NOMO-1 (cell line): ENCODE measurements around the gene H1-8.
"Not testable (repeated sequence)": the region's sequence is repeated elsewhere in the genome, so short reads cannot be mapped to it uniquely, and the experiment has no call there.

Source experiments
- DNase-seq, 2 experiments: peaks; one replicate each; lab custom pipeline; 2025; ENCODE audit not compliant: unreplicated experiment in 2 of 2; lab: John Stamatoyannopoulos, UW

Gene H1-8

DNA sequence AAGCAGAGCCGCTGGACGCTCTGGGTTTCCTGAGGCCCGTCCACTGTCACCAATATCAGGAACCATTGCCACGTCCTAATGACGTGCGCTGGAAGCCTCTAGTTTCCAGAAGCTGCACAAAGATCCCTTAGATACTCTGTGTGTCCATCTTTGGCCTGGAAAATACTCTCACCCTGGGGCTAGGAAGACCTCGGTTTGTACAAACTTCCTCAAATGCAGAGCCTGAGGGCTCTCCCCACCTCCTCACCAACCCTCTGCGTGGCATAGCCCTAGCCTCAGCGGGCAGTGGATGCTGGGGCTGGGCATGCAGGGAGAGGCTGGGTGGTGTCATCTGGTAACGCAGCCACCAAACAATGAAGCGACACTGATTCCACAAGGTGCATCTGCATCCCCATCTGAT, 11.3 kb upstream of the H1-8 start:
- DNase-seq: no peak

DNA sequence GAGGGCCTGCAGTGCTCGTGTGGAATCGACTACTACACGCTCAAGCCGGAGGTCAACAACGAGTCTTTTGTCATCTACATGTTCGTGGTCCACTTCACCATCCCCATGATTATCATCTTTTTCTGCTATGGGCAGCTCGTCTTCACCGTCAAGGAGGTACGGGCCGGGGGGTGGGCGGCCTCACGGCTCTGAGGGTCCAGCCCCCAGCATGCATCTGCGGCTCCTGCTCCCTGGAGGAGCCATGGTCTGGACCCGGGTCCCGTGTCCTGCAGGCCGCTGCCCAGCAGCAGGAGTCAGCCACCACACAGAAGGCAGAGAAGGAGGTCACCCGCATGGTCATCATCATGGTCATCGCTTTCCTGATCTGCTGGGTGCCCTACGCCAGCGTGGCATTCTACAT, 10.7 kb upstream of the H1-8 start:
- DNase-seq: no peak

DNA sequence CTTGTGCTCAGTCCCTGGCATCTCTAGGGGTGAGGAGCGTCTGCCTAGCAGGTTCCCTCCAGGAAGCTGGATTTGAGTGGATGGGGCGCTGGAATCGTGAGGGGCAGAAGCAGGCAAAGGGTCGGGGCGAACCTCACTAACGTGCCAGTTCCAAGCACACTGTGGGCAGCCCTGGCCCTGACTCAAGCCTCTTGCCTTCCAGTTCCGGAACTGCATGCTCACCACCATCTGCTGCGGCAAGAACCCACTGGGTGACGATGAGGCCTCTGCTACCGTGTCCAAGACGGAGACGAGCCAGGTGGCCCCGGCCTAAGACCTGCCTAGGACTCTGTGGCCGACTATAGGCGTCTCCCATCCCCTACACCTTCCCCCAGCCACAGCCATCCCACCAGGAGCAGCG, 9.6 kb upstream of the H1-8 start:
- no peak for DNase-seq

DNA sequence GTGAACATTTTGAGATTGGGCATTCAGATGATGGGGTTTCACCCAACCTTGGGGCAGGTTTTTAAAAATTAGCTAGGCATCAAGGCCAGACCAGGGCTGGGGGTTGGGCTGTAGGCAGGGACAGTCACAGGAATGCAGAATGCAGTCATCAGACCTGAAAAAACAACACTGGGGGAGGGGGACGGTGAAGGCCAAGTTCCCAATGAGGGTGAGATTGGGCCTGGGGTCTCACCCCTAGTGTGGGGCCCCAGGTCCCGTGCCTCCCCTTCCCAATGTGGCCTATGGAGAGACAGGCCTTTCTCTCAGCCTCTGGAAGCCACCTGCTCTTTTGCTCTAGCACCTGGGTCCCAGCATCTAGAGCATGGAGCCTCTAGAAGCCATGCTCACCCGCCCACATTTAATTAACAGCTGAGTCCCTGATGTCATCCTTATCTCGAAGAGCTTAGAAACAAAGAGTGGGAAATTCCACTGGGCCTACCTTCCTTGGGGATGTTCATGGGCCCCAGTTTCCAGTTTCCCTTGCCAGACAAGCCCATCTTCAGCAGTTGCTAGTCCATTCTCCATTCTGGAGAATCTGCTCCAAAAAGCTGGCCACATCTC, 8.4 kb upstream of the H1-8 start:
- no peak for DNase-seq

DNA sequence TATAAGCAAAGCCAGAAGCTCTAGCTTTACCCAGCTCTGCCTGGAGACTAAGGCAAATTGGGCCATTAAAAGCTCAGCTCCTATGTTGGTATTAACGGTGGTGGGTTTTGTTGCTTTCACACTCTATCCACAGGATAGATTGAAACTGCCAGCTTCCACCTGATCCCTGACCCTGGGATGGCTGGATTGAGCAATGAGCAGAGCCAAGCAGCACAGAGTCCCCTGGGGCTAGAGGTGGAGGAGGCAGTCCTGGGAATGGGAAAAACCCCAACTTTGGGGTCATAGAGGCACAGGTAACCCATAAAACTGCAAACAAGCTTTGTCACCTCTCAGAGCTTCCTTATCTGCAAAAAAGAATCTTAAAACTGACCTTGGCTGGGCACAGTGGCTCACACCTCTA, 7.9 kb upstream of the H1-8 start:
- no peak for DNase-seq

DNA sequence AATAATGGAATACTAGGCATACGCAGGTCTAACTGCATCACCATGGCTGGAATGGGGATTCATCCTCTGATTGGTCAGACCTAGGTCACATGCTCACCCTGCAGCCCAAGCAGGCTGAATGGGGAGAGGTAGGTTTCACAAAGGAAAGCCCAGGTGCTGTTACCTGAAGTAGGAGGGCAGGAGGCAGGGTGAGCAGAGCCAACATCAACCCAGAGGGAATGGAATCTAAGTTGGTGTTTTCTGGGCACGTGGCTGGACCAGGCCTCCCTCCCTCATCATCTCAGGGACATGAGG, 6.7 kb upstream of the H1-8 start:
- DNase-seq: no peak

DNA sequence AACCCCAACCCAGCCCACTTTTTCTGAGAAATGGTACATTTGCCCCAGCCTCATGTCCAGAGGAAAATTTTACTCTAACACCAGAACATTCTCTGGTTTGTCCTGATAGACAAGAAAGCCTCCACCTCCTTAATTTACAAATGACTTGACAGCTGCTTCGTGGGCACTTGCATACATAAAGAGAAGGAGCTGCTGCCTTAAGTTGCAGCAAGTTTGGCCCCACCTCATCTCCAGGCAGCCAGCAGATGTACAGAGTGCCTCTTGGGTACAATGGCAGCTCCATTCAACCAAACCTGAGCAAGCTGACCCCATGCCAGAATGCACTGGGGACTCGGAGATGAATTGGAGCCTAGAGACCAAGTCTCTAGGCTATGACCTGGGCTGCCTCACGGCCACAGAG, 6.2 kb upstream of the H1-8 start:
- no peak for DNase-seq

DNA sequence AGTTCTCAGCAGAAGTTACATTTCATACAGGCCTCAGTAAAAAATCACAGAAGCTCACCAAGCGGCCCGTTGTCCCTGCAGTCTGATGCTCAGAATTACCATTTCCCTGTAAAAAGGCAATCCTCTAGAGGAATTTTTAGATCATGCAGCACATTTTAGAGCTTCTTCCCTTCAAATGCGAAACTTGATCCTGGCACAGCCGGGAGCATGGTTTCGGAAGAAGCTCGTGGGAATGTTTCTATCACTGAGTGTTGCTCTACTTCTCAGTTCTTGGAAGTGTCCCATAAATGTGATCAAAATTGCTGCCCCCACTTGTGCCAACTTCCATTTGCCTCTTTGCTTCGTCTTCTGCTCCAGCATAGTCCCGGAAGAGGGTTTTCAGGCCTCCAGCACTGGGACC, 3.8 kb upstream of the H1-8 start:
- no peak for DNase-seq

DNA sequence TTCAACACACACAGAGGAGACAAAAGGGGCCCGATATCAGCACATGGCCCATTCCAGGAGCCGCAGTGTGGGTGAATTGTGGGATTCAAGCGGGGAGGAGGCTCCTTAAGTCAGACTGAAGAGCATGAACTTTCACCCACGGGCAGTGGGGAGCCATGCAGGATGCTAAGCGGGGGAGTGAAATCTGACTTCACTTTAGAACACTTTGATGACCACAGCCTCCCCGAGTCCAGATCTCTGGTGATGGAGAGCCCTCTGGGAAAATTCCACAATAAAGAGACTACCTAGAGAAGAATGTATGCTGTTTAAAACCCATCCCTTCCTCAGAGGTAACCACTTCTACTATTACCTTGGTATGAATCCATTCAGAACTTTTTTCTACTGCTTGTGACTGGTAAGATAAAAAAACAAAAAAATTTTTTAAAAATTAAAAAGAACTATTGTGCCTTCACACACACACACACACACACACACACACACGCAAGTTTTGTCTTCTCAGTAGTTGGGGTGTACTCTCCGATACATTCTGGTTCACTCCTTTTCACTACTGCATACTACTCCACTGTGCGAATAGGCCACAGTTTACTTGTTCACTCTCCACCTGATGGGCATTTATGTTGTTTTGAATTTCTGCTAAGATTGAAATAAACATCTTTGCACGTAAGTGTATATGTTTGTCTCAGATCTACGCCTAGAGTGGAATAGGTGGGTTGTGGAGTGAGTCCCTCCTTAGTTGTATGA, 2.0 kb upstream of the H1-8 start:
- no peak for DNase-seq

DNA sequence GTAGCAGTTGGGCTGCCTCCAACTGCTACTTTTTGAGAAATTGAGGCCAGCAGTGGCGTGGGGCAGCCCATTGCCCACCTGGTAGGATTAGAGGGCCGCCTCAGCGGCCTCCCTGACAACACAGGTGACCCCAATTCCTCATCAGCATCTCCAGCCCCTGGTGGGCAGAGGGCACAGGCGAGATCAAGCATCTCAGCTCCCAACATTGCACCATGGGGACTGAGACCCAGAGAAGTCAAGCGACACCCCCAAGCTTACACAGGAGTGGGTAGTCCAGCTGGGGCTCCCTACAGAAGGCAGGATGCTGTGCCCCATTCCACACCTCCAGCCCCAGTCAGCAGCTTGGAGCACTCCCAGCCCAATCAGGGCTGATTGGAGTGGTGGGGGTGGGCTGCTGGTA, 228 bp upstream of the H1-8 start:
- DNase-seq: no peak

DNA sequence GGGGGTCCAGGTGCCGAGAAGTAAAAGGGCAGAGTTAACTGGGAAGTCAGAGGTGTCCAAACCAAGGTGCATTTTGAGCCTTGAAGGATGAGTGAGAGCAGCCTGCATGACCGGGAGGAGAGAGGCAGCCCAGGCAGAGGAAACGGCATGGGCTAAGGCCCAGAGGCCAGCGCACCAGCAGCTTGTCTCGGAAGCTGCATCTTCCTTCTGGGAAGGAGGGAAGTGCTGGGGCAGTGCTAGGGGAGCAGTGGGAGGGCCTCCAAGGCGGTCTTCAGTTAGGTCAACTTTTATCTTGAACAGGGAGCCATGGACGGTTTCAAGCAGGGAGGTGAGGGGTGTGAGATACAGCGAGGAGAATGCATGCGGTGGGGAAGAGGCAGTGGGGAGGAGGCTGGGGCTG, 1.0 kb downstream of the H1-8 start:
- no peak for DNase-seq

DNA sequence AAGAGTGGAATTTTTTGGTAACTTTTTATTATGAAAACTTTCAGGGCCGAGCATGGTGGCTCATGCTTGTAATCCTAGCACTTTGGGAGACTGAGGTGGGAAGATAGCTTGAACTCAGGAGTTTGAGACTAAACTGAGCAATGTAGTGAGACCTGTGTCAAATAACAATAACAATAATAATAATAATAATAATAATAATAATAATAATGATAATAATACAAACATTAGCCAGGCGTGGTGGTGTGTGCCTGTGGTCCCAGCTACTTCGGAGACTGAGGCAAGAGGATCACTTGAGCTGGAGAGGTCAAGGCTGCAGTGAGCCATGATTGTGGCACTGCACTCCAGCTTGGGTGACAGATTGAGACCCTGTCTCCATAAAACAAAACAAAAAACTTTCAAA, 3.0 kb downstream of the H1-8 start:
- not testable (repeated sequence) for DNase-seq

DNA sequence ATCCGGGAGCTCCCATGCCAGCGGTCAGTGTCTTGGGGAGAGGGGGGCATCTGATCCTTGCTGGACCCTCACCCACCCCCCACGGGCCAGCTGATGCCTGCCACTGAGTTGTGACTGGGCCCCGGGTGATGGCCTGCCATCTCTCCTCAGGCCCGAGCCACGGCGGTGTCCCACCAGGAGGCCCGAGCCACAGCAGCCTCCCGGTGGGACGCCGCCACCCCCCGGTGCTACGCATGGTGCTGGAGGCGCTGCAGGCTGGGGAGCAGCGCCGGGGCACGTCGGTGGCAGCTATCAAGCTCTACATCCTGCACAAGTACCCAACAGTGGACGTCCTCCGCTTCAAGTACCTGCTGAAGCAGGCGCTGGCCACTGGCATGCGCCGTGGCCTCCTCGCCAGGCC, 4.3 kb downstream of the H1-8 start:
- DNase-seq: no peak

DNA sequence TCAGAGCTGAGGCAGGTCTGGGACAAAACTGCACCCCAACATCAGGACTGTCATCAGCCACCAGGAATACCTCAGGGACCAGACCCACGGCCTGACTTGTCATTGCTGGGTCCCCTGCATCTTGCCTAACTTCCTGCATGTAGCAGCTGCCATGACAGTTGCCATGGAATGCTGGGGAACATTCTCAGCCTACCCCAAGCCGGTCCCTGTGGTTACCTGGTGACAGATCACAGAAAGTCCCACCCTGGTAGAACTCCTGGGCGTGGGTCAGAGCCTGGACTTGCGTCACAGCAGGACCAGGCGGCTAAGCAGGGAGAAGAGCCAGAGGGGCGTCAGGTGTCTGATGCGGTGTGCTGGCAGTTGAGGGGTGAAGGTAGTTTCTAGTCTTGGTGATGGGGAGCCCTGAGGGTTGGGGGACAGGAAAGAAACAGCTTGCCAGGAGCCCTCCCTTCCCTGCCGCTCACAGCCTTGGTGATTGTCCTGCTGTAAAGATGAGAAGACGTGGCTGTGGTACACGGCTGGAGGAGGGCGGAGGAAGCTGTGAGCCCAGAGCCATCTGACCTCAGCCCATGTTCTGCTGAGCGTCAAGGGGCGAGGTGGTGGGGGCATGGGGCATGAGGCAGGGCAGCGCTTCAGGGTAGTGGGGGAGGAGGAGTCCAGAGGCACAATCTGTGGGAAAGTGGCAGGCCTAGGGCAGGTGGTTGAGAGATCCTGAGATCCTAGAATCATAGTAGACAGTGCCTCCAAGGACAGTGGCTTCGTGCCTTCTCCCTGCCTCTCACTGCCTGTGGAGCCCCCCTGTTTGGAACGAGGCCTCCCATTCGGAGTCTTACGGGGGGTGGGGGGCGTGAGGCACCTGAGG, 5.4 kb downstream of the H1-8 start:
- DNase-seq: no peak

DNA sequence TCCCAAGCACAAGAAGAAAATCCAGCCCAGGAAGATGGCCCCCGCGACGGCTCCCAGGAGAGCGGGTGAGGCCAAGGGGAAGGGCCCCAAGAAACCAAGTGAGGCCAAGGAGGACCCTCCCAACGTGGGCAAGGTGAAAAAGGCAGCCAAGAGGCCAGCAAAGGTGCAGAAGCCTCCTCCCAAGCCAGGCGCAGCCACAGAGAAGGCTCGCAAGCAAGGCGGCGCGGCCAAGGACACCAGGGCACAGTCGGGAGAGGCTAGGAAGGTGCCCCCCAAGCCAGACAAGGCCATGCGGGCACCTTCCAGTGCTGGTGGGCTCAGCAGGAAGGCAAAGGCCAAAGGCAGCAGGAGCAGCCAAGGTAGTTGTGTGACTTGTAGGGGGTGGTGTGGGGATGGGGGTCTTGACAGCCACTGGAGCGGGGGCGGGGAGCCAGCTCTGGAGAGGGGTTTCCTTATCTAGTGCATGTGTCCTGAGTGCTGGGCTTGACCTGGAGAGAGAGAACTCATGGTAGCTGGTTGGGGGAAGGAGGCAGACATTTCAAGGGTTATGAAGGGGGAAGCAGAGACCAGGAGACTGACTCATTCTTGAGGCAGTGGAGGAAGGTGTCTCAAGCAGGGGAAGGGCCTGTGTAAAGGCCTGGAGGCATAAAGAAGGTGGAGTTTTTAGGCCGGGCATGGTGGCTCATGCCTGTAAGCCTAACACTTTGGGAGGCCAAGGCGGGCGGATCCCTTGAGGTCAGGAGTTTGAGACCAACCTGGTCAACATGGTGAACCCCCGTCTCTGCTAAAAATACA, 6.2 kb downstream of the H1-8 start:
- DNase-seq: peak; percentile 76 to 86

DNA sequence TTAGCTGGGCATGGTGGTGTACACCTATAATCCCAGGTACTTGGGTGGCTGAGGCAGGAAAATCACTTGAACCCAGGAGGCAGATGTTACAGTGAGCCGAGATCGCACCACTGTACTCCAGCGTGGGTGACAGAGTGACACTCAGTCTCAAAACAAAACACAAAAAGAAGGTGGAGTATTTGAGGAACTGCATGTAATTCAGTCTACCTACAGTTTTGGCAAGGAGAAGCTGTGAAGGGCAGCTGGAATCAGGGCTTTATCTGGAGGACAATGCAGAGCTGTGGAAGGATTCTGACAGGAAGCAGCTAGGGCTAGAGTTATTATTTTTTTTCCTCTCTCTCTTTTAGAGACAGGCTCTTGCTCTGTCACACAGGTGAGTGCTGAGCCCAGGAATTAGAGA, 6.8 kb downstream of the H1-8 start:
- DNase-seq: peak; percentile 30 to 60

DNA sequence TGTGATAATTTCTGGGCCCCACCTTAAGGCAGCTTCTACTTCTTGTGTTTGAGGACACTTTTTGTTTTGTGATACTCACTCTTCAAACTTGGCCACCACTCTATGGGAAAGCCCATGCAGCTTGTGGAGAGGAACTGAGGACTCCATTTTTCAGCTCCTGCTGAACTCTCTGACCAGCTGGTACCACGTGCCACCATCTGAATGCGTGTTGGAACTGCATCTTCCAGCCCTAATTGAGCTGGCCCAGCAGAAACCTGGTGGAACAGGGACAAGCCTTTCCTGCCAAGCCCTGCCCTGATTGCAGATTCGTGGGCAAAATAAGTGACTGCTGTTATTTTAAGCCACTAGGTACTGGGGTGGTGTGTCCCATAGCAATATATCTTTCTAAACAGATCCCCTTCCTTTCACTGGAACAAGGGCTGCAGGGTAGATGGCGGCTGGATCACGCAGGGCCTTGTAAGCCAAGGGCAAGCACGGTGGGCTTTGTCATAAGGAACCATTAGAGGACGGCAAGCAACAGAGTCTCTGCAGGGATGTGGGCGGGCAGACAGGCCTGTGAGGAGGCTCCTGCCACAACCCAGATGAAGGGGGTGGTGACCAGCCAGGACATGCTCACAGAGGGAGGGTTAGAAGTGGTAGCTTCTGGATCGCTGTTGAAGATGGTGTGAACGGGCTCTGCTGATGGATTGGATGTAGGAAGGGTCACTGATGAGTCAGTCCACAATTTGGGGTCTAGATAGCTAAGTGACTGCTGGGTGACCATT, 9.5 kb downstream of the H1-8 start:
- DNase-seq: no peak

DNA sequence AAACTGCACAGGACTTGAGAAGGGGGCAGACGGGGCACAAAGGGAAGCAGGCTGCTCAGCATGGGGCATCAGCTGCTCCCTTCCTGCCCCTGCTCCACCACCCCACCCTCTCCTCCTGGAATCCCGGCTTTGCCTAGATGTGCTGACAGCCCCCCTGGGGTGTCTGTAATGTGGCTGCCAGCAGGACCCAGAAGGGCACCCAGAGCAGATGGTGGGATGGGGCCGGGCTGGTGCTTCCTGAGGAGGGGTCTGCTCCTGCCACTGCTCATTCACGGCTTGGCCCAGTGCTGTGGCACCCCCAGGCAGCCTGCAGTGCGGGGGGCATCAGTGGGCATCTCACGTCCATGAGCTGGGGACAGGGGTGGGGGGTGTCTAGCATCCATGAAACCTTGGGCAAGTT, 10.2 kb downstream of the H1-8 start:
- DNase-seq: no peak

DNA sequence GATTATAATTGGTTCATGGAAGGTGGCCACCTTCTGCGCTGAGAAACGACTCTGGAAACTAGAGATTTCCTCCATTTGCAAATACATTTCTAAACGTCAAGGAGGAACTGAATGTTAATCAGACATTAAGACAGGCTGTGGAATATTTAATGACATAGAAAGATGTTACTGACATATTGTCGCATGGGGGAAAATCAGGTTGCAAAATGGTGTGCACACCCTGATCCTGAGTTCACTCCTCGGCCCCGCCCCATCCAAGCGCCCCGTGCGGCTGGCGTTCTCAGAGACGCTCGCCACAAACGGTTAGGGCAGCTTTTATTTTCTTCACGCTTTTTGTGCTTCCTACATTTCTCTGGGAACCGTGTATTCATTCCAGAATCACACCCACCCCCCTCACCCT, 10.7 kb downstream of the H1-8 start:
- DNase-seq: peak; percentile 74 to 82

DNA sequence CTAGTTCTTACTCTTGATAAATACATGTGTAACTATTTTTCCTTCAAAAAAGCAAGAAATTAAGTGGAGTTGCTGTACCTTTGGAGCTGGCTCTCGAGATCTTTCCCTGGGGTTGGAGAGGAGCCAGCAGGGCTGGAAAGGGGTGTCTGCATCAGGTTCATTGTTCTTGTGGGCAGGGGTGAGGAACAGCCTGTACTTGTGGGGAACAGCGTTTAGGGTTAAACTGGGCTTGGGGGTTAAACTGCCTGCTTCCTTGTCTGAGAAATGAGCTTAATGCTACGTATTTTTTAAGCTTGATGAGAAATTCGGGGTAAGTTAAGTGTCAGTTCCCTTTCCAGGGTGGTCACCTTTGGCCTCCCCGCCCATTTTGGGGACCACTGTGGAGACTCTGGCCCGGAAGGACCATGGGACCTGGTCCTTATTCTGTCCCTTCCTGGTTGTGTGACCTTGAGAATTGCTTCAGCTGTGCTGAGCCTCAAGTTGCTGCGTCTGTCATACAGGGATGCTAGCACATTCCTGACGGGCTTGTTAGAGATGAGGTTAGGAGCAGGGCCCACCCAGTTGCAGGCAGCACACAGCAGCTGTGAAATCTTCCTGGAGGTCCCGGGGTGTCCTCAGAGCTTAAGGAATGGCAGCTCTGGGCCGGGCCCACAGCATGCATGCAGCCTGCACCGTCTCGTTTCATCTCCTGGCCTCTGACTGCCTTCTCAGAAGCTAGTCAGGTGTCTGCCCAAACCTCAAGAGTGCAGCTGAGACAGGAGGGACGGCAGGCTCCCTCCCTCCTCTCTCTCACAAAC, 11.6 kb downstream of the H1-8 start:
- DNase-seq: peak; percentile 50 to 57
